IMR-90 (cell line): Measurements from ENCODE around the gene RBKS. TPM values are rescaled to one million over a fixed set of nuclear protein-coding genes. Genes with fewer than 3 reads are reported as not detected.
A peak's percentile ranks its signal among the peaks of the same experiment; 100 is the strongest.

Experiments used
- ATAC-seq: fragments of 200-7000 bp; cut with Tn5 transposase; 2 replicates; pipeline ENCODE4 v1.9.1; 2020; ENCODE audit warnings: low read depth, mild to moderate bottlenecking, moderate library complexity
- BruUV-seq: library from RNA; stranded (reverse); fragments of 400-500 nt; replicated peaks from 2 replicates; lab custom pipeline; 2021; lab: Mats Ljungman, UMichigan
- CTCF ChIA-PET: fragments of 300-600 bp; formaldehyde crosslinking; extraction: SDS; loops from one replicate; lab custom pipeline; 2021; ENCODE audit warnings: antibody characterized with exemption; lab: Yijun Ruan, JAX
- POLR2A ChIA-PET: fragments of 300-600 bp; sonication (Branson Sonifier 250); formaldehyde crosslinking; loops from one replicate; lab custom pipeline; 2022; ENCODE audit warnings: antibody characterized with exemption; ENCODE audit not compliant: unreplicated experiment; lab: Charles Lee
- DNase-seq: peaks from one replicate; pipeline ENCODE4 v3.0.0; 2013
- H2AFZ ChIP-seq: replicated peaks from 2 replicates; pipeline ENCODE3; 2013; ENCODE audit warnings: low read length, mild to moderate bottlenecking; ENCODE audit not compliant: poor library complexity
- H2AK5ac ChIP-seq: 2 replicates; pipeline ENCODE4 v1.6.1; 2013; ENCODE audit warnings: low read depth, low read length, inconsistent platforms
- H2AK9ac ChIP-seq: replicated peaks from 2 replicates; pipeline ENCODE3; 2013; ENCODE audit warnings: mild to moderate bottlenecking, low read depth, low read length, moderate library complexity; ENCODE audit not compliant: poor library complexity
- H2BK120ac ChIP-seq: 2 replicates; pipeline ENCODE4 v1.6.1; 2013; ENCODE audit warnings: low read depth, low read length, inconsistent platforms
- H2BK15ac ChIP-seq: 3 replicates; pipeline ENCODE4 v1.6.1; 2013; ENCODE audit warnings: low read depth, low read length, inconsistent platforms
- H2BK20ac ChIP-seq: 2 replicates; pipeline ENCODE4 v1.6.1; 2013; ENCODE audit warnings: low read depth, mild to moderate bottlenecking, inconsistent platforms, low read length, moderate library complexity
- H2BK5ac ChIP-seq: 2 replicates; pipeline ENCODE4 v1.6.1; 2013; ENCODE audit warnings: mild to moderate bottlenecking, low read depth, low read length, inconsistent platforms; ENCODE audit not compliant: poor library complexity, severe bottlenecking
- H3K14ac ChIP-seq: replicated peaks from 2 replicates; pipeline ENCODE4 v1.6.1; 2013; ENCODE audit warnings: low read depth, low read length, inconsistent platforms
- H3K18ac ChIP-seq: 2 replicates; pipeline ENCODE4 v1.6.1; 2013; ENCODE audit warnings: low read depth, low read length, control low read depth
- H3K23ac ChIP-seq: 2 replicates; pipeline ENCODE4 v1.6.1; 2013; ENCODE audit warnings: low read depth, low read length, inconsistent platforms
- H3K27ac ChIP-seq: 2 replicates; pipeline ENCODE4 v1.5.1; 2013; ENCODE audit warnings: mild to moderate bottlenecking, control low read depth, low read length; ENCODE audit not compliant: insufficient read depth
- H3K27me3 ChIP-seq: 2 replicates; pipeline ENCODE4 v1.6.1; 2013; ENCODE audit warnings: low read length; ENCODE audit not compliant: control insufficient read depth, insufficient read depth
- H3K36me3 ChIP-seq: 2 replicates; pipeline ENCODE4 v1.6.1; 2013; ENCODE audit warnings: low read length, mixed read lengths; ENCODE audit not compliant: control insufficient read depth, insufficient read depth
- H3K4ac ChIP-seq: 2 replicates; pipeline ENCODE4 v1.6.1; 2013; ENCODE audit warnings: low read depth, low read length, inconsistent platforms
- H3K4me1 ChIP-seq: 2 replicates; pipeline ENCODE4 v1.6.1; 2013; ENCODE audit warnings: low read length, mixed read lengths; ENCODE audit not compliant: control insufficient read depth, insufficient read depth
- H3K4me2 ChIP-seq: 2 replicates; pipeline ENCODE4 v1.6.1; 2013; ENCODE audit warnings: low read depth, mild to moderate bottlenecking, control low read depth, low read length, moderate library complexity
- H3K4me3 ChIP-seq: 2 replicates; pipeline ENCODE4 v1.5.1; 2013; ENCODE audit warnings: low read depth, mild to moderate bottlenecking, control low read depth, low read length, moderate library complexity; ENCODE audit not compliant: insufficient read depth
- H3K56ac ChIP-seq: 2 replicates; pipeline ENCODE4 v1.6.1; 2013; ENCODE audit warnings: low read length, inconsistent platforms; ENCODE audit not compliant: insufficient read depth; ENCODE audit errors: extremely low read depth
- H3K79me1 ChIP-seq, 2 experiments: 2 replicates each; pipeline ENCODE4 v1.6.1; 2013; ENCODE audit warnings: low read length in 2 of 2, inconsistent platforms in 1 of 2, low read depth in 1 of 2
- H3K9ac ChIP-seq: 2 replicates; pipeline ENCODE4 v1.6.1; 2013; ENCODE audit warnings: low read depth, low read length, control low read depth
- H3K9me1 ChIP-seq: 2 replicates; pipeline ENCODE4 v1.6.1; 2013; ENCODE audit warnings: low read length, inconsistent platforms; ENCODE audit not compliant: insufficient read depth
- H3K9me3 ChIP-seq: 2 replicates; pipeline ENCODE4 v1.6.1; 2013; ENCODE audit warnings: low read length; ENCODE audit not compliant: control insufficient read depth, insufficient read depth
- H4K20me1 ChIP-seq: 2 replicates; pipeline ENCODE4 v1.6.1; 2013; ENCODE audit warnings: low read length, inconsistent platforms; ENCODE audit not compliant: insufficient read depth
- H4K5ac ChIP-seq: 2 replicates; pipeline ENCODE4 v1.6.1; 2013; ENCODE audit warnings: mild to moderate bottlenecking, low read depth, low read length, control low read depth
- H4K8ac ChIP-seq, 2 experiments: 2 replicates each; pipeline ENCODE4 v1.6.1; 2013; ENCODE audit warnings: low read depth in 2 of 2, low read length in 2 of 2, control low read depth in 1 of 2, inconsistent platforms in 1 of 2
- H4K91ac ChIP-seq: 2 replicates; pipeline ENCODE4 v1.6.1; 2013; ENCODE audit warnings: low read depth, low read length, inconsistent platforms; ENCODE audit not compliant: insufficient read depth
- BHLHE40 ChIP-seq: fragments of 150-350 bp; IDR thresholded peaks from 2 replicates; pipeline ENCODE4 v1.6.1; 2016; ENCODE audit warnings: mild to moderate bottlenecking, low read depth, low read length
- CEBPB ChIP-seq: IDR thresholded peaks from 2 replicates; pipeline ENCODE4 v1.6.1; 2012; ENCODE audit warnings: low read depth, low read length, improper control_type of control experiment
- CHD1 ChIP-seq: IDR thresholded peaks from 2 replicates; pipeline ENCODE4 v1.6.1; 2012; ENCODE audit warnings: low read depth, low read length, improper control_type of control experiment
- FOS ChIP-seq: fragments of 150-350 bp; IDR thresholded peaks from 2 replicates; pipeline ENCODE4 v1.6.1; 2016; ENCODE audit warnings: low read depth, low read length
- MAFK ChIP-seq: IDR thresholded peaks from 2 replicates; pipeline ENCODE4 v1.6.1; 2012; ENCODE audit warnings: low read depth, low read length, improper control_type of control experiment
- MAZ ChIP-seq: IDR thresholded peaks from 2 replicates; pipeline ENCODE4 v1.6.1; 2012; ENCODE audit warnings: low read depth, mild to moderate bottlenecking, low read length, improper control_type of control experiment, moderate library complexity, borderline replicate concordance
- MXI1 ChIP-seq: IDR thresholded peaks from 2 replicates; pipeline ENCODE4 v1.6.1; 2012; ENCODE audit warnings: low read depth, mild to moderate bottlenecking, low read length, moderate library complexity, borderline replicate concordance
- NFE2L2 ChIP-seq: fragments of 150-350 bp; IDR thresholded peaks from 2 replicates; pipeline ENCODE4 v1.6.1; 2016; ENCODE audit warnings: low read depth, mild to moderate bottlenecking, low read length
- POLR2A ChIP-seq: IDR thresholded peaks from 2 replicates; pipeline ENCODE4 v1.6.1; 2012; ENCODE audit warnings: mild to moderate bottlenecking, low read depth, low read length
- RAD21 ChIP-seq: IDR thresholded peaks from 2 replicates; pipeline ENCODE4 v1.6.1; 2012; ENCODE audit warnings: low read length, improper control_type of control experiment
- RCOR1 ChIP-seq: IDR thresholded peaks from 2 replicates; pipeline ENCODE4 v1.6.1; 2012; ENCODE audit warnings: mild to moderate bottlenecking, low read length, improper control_type of control experiment; ENCODE audit not compliant: insufficient replicate concordance
- RFX5 ChIP-seq: IDR thresholded peaks from 2 replicates; pipeline ENCODE4 v1.8.0; 2012; ENCODE audit warnings: low read depth, mild to moderate bottlenecking, low read length, moderate library complexity
- SMC3 ChIP-seq: fragments of 150-350 bp; IDR thresholded peaks from 2 replicates; pipeline ENCODE4 v1.6.1; 2016; ENCODE audit warnings: low read depth, mild to moderate bottlenecking, antibody characterized with exemption, low read length, moderate library complexity
- WGBS, 2 experiments: methylation state at CpG; one replicate each; pipeline versions ENCODE4 v1.1.5 to v1.1.7; 2013; ENCODE audit warnings: missing lambda C conversion rate in 2 of 2; ENCODE audit not compliant: insufficient read length in 1 of 2; ENCODE audit errors: extremely low coverage in 2 of 2; 5-methylcytosine and 5-hydroxymethylcytosine counted together
- dilution Hi-C: fragments of 300-500 bp; cut with HindIII; formaldehyde crosslinking; loops from one replicate; pipeline ENCODE4 v1.14.3; 2018; ENCODE audit warnings: low sequenced_read_pairs; ENCODE audit not compliant: unreplicated experiment
- in situ Hi-C: fragments of 300-500 bp; cut with MboI; formaldehyde crosslinking; loops from 3 replicates; pipeline ENCODE4 v1.14.3; 2019; ENCODE audit warnings: low sequenced_read_pairs, inconsistent platforms, mixed read lengths
- intact Hi-C: fragments of 100-400 bp; cut with micrococcal nuclease; formaldehyde crosslinking; loops from 2 replicates; pipeline ENCODE4 v1.10.0; 2022
- polyA plus RNA-seq, 3 experiments: library from polyadenylated mRNA; depleted of rRNA; stranded (reverse); fragments of >200 nt; gene quantifications; 2 replicates each; pipeline ENCODE4 v1.2.3, GENCODE V29; 2012; ENCODE audit warnings: low replicate concordance in 1 of 3
- total RNA-seq: library from RNA; depleted of rRNA; stranded (reverse); fragments of >200 nt; gene quantifications from 2 replicates; pipeline ENCODE4 v1.2.3, GENCODE V29; 2012
- TF ChIP-seq, protein P1 (sequence below): fragments of 150-350 bp; IDR thresholded peaks from 2 replicates; pipeline ENCODE4 v1.6.1; 2016; ENCODE audit warnings: low read depth, mild to moderate bottlenecking, low read length, moderate library complexity, borderline replicate concordance
- TF ChIP-seq, protein P2 (sequence below): fragments of 150-350 bp; IDR thresholded peaks from 2 replicates; pipeline ENCODE4 v1.6.1; 2017; ENCODE audit warnings: mild to moderate bottlenecking, antibody characterized with exemption, low read length, low read depth
- TF ChIP-seq, protein P3 (sequence below): conservative IDR thresholded peaks from 2 replicates; pipeline ENCODE4 v1.5.1; 2012; ENCODE audit warnings: mild to moderate bottlenecking, low read depth, low read length, improper control_type of control experiment

The RBKS gene
- total and polyA plus RNA-seq, 2 of the 4 experiments (the other 2 are of a cell fraction): 1.1 to 1.4 TPM

DNA sequence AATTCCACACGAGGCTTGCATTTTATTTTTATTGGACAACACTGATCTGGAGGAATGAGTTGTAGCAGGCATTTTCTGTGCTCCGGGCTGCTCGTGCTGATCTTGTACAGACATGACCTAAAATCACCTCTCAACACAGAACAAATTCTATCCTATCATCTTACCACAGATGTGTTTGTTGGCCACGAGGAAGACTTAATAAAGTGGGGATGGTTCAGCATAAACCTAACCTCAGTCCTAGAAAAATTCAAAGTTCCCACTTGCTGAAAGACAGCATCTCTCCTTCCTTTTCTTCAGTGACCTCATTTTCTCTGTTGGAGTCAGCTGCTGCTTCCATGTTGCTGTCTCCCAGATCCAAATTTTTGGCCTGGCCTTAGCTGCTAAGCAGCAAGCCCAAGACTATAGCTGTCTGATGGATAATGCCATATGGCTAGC, 45.3 kb downstream of the RBKS start:
- TF ChIP-seq BHLHE40 (no peak), RAD21 (no peak), RFX5 (no peak), CEBPB (no peak), FOS (no peak), MAFK (no peak), NFE2L2 (no peak), CHD1 (no peak), MAZ (no peak), POLR2A (no peak), MXI1 (no peak), SMC3 (no peak), RCOR1 (no peak)
- TF ChIP-seq, protein P1, sequence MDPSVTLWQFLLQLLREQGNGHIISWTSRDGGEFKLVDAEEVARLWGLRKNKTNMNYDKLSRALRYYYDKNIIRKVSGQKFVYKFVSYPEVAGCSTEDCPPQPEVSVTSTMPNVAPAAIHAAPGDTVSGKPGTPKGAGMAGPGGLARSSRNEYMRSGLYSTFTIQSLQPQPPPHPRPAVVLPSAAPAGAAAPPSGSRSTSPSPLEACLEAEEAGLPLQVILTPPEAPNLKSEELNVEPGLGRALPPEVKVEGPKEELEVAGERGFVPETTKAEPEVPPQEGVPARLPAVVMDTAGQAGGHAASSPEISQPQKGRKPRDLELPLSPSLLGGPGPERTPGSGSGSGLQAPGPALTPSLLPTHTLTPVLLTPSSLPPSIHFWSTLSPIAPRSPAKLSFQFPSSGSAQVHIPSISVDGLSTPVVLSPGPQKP: no peak
- TF ChIP-seq, protein P2, sequence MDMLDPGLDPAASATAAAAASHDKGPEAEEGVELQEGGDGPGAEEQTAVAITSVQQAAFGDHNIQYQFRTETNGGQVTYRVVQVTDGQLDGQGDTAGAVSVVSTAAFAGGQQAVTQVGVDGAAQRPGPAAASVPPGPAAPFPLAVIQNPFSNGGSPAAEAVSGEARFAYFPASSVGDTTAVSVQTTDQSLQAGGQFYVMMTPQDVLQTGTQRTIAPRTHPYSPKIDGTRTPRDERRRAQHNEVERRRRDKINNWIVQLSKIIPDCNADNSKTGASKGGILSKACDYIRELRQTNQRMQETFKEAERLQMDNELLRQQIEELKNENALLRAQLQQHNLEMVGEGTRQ: no peak
- TF ChIP-seq, protein P3, sequence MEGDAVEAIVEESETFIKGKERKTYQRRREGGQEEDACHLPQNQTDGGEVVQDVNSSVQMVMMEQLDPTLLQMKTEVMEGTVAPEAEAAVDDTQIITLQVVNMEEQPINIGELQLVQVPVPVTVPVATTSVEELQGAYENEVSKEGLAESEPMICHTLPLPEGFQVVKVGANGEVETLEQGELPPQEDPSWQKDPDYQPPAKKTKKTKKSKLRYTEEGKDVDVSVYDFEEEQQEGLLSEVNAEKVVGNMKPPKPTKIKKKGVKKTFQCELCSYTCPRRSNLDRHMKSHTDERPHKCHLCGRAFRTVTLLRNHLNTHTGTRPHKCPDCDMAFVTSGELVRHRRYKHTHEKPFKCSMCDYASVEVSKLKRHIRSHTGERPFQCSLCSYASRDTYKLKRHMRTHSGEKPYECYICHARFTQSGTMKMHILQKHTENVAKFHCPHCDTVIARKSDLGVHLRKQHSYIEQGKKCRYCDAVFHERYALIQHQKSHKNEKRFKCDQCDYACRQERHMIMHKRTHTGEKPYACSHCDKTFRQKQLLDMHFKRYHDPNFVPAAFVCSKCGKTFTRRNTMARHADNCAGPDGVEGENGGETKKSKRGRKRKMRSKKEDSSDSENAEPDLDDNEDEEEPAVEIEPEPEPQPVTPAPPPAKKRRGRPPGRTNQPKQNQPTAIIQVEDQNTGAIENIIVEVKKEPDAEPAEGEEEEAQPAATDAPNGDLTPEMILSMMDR: no peak
- Histone ChIP-seq H3K23ac (no peak overlapping the region), H4K20me1 (no peaks in the 10 kb centered on the region), H2BK15ac (0 out of 3 replicates have a peak overlapping the region, but pooled peaks have one; percentile 52), H3K27ac (no peak overlapping the region), H2AK5ac (no peak overlapping the region), H3K4me3 (no peak overlapping the region), H3K4ac (0 out of 2 replicates have a peak overlapping the region, but pooled peaks have one; percentile 7), H3K9ac (no peak overlapping the region), H3K4me2 (no peak overlapping the region), H2AFZ (no peak overlapping the region), H3K56ac (no peak overlapping the region), H3K4me1 (0 out of 2 replicates have a peak, but pooled peaks cover 4% of the 10 kb centered on the region), H2BK5ac (no peak overlapping the region), H2BK120ac (no peak overlapping the region), H2BK20ac (no peak overlapping the region), H3K27me3 (no peaks in the 10 kb centered on the region), H4K8ac (no peak overlapping the region), H3K9me1 (no peaks in the 10 kb centered on the region; the same call in 1 of the 2 replicates), H3K36me3 (no peaks in the 10 kb centered on the region), H3K79me1 (no peaks in the 10 kb centered on the region), H3K14ac (no peak overlapping the region), H3K9me3 (no peaks in the 10 kb centered on the region), H3K18ac (peak overlapping the region; percentile 65; the same call in 1 of the 2 replicates), H4K91ac (no peak overlapping the region), H4K5ac (peak overlapping the region; percentile 8; the same call in 1 of the 2 replicates), H2AK9ac (no peak overlapping the region)
- dilution Hi-C loops (no loop called here), in situ Hi-C loops (no loop called here), intact Hi-C loops (no loop called here)
- WGBS, 2 experiments: no CpG with 5 or more reads among the region's 4 CpGs
- CTCF ChIA-PET: no interaction called here
- BruUV-seq: no TSS peak
- DNase-seq (peak; percentile 11), ATAC-seq (no peak)
- POLR2A ChIA-PET: no interaction called here
